ENCODE results near the gene TNS4. TPM values are rescaled to one million over a fixed set of nuclear protein-coding genes. Genes with fewer than 3 reads are reported as not detected.

Gene TNS4
- total RNA-seq, 2 experiments from 2014 or later = 0.22 to 0.97 TPM

DNA sequence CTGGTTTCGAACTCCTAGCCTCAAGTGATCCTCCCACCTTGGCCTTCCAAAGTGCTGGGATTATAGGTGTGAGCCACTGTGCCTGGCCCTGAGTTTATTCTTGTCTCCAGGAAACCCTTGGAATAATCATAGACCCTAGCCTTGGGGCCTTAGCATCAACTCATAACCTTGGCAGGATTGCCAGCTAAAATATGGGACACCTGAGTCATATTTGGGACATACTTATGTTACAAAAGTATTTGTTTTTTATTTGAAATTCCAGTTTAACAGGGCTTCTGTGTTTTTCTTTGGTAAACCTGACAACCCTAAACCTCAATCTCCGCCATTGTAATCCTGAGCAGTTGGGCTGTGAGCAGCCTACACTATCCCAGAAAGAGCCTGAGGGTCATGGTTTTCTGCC, 28.6 kb upstream of the TNS4 start:
- ChIA-PET CTCF (ENCODE audit: unreplicated experiment) (interaction anchor here (0.5 kb wide), 1 partner anchor 54 kb away, joined by 7 read pairs; no protein-coding TSS in a partner anchor), POLR2A (interaction anchor here (0.9 kb wide), 1 partner anchor 54 kb away, joined by 5 read pairs; no protein-coding TSS in a partner anchor)
- Histone ChIP-seq H4K20me1 (ENCODE audit: insufficient read depth, low read length) (no peaks in the 10 kb centered on the region), H3K4me3 (ENCODE audit: low read depth, low read length, poor library complexity, severe bottlenecking) (no peak overlapping the region), H3K4me2 (ENCODE audit: low read length) (no peak overlapping the region), H3K27ac (ENCODE audit: low read depth, low read length, poor library complexity, severe bottlenecking) (no peak overlapping the region), H3K4me1 (ENCODE audit: insufficient read depth, low read length, poor library complexity, severe bottlenecking) (peaks cover 20% of the 10 kb centered on the region), H3K9me3 (ENCODE audit: low read length) (peaks cover 12% of the 10 kb centered on the region), H3K36me3 (ENCODE audit: insufficient read depth, low read length) (no peaks in the 10 kb centered on the region), H3K79me2 (ENCODE audit: insufficient read depth, low read depth, low read length) (no peaks in the 10 kb centered on the region), H2AFZ (ENCODE audit: low read length) (no peak overlapping the region), H3K9me2 (ENCODE audit: insufficient read depth, low read length) (no peaks in the 10 kb centered on the region)
- TF ChIP-seq EZH2phosphoT487 (IDR thresholded peaks at IDR 0.05; ENCODE audit: borderline replicate concordance, low read depth, low read length) = no peak
- TF ChIP-seq, protein P1, sequence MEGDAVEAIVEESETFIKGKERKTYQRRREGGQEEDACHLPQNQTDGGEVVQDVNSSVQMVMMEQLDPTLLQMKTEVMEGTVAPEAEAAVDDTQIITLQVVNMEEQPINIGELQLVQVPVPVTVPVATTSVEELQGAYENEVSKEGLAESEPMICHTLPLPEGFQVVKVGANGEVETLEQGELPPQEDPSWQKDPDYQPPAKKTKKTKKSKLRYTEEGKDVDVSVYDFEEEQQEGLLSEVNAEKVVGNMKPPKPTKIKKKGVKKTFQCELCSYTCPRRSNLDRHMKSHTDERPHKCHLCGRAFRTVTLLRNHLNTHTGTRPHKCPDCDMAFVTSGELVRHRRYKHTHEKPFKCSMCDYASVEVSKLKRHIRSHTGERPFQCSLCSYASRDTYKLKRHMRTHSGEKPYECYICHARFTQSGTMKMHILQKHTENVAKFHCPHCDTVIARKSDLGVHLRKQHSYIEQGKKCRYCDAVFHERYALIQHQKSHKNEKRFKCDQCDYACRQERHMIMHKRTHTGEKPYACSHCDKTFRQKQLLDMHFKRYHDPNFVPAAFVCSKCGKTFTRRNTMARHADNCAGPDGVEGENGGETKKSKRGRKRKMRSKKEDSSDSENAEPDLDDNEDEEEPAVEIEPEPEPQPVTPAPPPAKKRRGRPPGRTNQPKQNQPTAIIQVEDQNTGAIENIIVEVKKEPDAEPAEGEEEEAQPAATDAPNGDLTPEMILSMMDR (conservative IDR thresholded peaks at IDR 0.05; ENCODE audit: low read length) = no peak
- BruUV-seq (replicated peaks) = no TSS peak
- no peak for DNase-seq (ENCODE audit: low spot score)
- intact Hi-C loops (cut with micrococcal nuclease; ENCODE audit: unreplicated experiment) = loop anchor here (5.0 kb wide), 1 partner anchor 228 kb away; no protein-coding TSS in a partner anchor

DNA sequence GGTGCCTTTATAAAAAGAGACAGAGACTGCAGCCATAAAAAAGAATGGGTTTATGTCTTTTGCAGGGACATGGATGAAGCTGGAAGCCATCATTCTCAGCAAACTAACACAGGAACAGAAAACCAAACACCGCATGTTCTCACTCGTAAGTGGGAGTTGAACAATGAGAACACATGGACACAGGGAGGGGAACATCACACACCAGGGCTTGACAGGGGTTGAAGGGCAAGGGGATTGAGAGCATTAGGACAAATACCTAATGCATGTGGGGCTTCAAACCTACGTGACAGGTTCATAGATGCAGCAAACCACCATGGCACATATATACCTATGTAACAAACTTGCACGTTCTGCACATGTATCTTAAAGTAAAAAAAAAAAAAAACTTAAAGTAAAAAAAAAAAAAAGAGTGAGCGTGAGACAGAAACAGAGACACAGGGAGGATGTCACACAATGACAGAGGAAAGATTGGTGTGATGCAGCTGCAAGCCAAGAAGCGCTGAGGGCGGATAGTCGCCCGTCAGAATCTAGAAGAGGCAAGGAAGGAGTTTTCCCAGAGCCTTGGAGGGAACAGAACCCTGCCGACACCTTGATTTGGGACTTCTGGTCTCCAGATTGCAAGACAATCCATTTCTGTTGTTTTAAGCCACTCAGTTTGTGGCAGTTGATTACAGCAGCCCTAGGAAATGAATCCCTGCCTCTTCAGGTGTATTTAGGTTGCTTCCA, 27.4 kb upstream of the TNS4 start:
- Histone ChIP-seq H3K4me2 (ENCODE audit: low read length) (no peak overlapping the region), H3K4me1 (ENCODE audit: insufficient read depth, low read length, poor library complexity, severe bottlenecking) (peaks cover 16% of the 10 kb centered on the region), H4K20me1 (ENCODE audit: insufficient read depth, low read length) (no peaks in the 10 kb centered on the region), H2AFZ (ENCODE audit: low read length) (no peak overlapping the region), H3K27ac (ENCODE audit: low read depth, low read length, poor library complexity, severe bottlenecking) (no peak overlapping the region), H3K36me3 (ENCODE audit: insufficient read depth, low read length) (no peaks in the 10 kb centered on the region), H3K9me2 (ENCODE audit: insufficient read depth, low read length) (no peaks in the 10 kb centered on the region), H3K79me2 (ENCODE audit: insufficient read depth, low read depth, low read length) (no peaks in the 10 kb centered on the region), H3K4me3 (ENCODE audit: low read depth, low read length, poor library complexity, severe bottlenecking) (no peak overlapping the region), H3K9me3 (ENCODE audit: low read length) (peaks cover 23% of the 10 kb centered on the region)
- no peak for DNase-seq (ENCODE audit: low spot score)
- CTCF ChIA-PET (ENCODE audit: unreplicated experiment) = no interaction called here
- POLR2A ChIA-PET = interaction anchor here (0.7 kb wide), 1 partner anchor 10 kb away, joined by 6 read pairs; no protein-coding TSS in a partner anchor
- intact Hi-C loops (cut with micrococcal nuclease; ENCODE audit: unreplicated experiment) = no loop called here
- BruUV-seq (replicated peaks) = no TSS peak
- TF ChIP-seq, protein P1 (conservative IDR thresholded peaks at IDR 0.05; ENCODE audit: low read length) = no peak
- no peak for TF ChIP-seq EZH2phosphoT487 (IDR thresholded peaks at IDR 0.05; ENCODE audit: borderline replicate concordance, low read depth, low read length)

DNA sequence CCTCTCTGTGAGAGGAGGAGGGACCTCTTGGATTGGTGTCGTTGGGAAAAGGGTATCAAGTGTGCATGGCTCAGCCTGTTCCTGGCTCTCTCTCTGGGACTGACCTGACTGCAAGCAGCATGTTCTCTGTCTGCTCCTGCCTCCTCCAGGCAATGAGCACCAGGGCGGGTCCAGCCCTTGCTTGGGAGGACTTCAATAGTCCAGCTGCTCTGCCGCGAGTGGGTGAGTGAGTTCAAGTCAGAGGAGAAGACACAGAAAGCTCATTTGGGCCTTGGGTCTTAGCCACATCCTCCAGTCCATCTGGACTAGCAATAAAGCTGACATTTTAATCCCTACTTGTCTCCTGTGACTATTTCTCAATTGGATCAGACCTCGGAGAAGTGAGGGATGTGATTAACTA, 25.2 kb upstream of the TNS4 start:
- H2AFZ ChIP-seq (ENCODE audit: low read length) = no peak overlapping the region
- H3K4me3 ChIP-seq (ENCODE audit: low read depth, low read length, poor library complexity, severe bottlenecking) = no peak overlapping the region
- ChIA-PET POLR2A (no interaction called here), CTCF (ENCODE audit: unreplicated experiment) (no interaction called here)
- intact Hi-C loops (cut with micrococcal nuclease; ENCODE audit: unreplicated experiment) = no loop called here
- TF ChIP-seq EZH2phosphoT487 (IDR thresholded peaks at IDR 0.05; ENCODE audit: borderline replicate concordance, low read depth, low read length) = no peak
- TF ChIP-seq, protein P1 (conservative IDR thresholded peaks at IDR 0.05; ENCODE audit: low read length) = no peak
- H3K79me2 ChIP-seq (ENCODE audit: insufficient read depth, low read depth, low read length) = no peaks in the 10 kb centered on the region
- no peaks in the 10 kb centered on the region for H3K9me2 ChIP-seq (ENCODE audit: insufficient read depth, low read length)
- H3K36me3 ChIP-seq (ENCODE audit: insufficient read depth, low read length) = no peaks in the 10 kb centered on the region
- peaks cover 8% of the 10 kb centered on the region for H3K4me1 ChIP-seq (ENCODE audit: insufficient read depth, low read length, poor library complexity, severe bottlenecking)
- H3K9me3 ChIP-seq (ENCODE audit: low read length) = peaks cover 23% of the 10 kb centered on the region
- no peaks in the 10 kb centered on the region for H4K20me1 ChIP-seq (ENCODE audit: insufficient read depth, low read length)
- BruUV-seq (replicated peaks) = no TSS peak
- DNase-seq (ENCODE audit: low spot score) = no peak
- H3K27ac ChIP-seq (ENCODE audit: low read depth, low read length, poor library complexity, severe bottlenecking) = no peak overlapping the region
- H3K4me2 ChIP-seq (ENCODE audit: low read length) = no peak overlapping the region
